A673 (cell line): ENCODE data around the gene C21orf91.

Source experiments
- EZH2 ChIP-seq: fragments of 200-600 bp; sonication (generic); IDR thresholded peaks from 2 replicates; pipeline ENCODE4 v1.6.1; 2017; ENCODE audit warnings: borderline replicate concordance, low read depth, mild to moderate bottlenecking, mixed read lengths, antibody characterized with exemption, low read length; ENCODE audit not compliant: poor library complexity, severe bottlenecking
- TF ChIP-seq, protein P1 (sequence below): fragments of 300-800, 200-600 bp; sonication (generic); conservative IDR thresholded peaks from 2 replicates; pipeline ENCODE4 v1.5.1; 2017; ENCODE audit warnings: low read depth, mild to moderate bottlenecking, antibody characterized with exemption, low read length, moderate library complexity, mixed read lengths

DNA sequence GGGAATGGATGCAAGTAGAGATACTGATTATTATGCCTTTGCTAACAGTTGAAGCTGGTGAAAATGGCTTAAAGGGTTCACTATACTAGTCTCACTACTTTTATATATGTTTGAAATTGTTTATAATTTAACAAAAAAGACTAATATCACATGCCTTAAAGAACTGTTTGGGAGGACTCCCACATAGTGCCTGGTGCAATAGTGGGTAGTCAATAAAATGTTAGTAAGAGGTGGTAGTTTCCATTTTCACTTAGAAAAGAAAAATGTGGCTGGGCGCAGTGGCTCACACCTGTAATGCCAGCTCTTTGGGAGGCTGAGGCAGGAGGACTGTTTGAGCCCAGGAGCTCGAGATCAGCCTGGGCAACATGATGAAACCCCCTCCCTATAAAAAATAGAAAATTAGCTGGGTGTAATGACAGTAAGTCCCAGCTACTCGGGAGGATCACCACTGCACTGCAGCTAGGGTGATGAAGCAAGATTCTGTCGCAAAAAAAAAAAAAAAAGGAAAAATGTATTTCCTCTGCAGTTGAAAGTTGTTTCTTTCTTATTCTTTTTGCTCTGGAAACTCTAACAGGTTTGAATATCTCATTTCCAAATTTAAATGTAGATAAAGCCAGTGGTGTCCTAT is 24.5 kb downstream of the C21orf91 start:
- TF ChIP-seq, protein P1, sequence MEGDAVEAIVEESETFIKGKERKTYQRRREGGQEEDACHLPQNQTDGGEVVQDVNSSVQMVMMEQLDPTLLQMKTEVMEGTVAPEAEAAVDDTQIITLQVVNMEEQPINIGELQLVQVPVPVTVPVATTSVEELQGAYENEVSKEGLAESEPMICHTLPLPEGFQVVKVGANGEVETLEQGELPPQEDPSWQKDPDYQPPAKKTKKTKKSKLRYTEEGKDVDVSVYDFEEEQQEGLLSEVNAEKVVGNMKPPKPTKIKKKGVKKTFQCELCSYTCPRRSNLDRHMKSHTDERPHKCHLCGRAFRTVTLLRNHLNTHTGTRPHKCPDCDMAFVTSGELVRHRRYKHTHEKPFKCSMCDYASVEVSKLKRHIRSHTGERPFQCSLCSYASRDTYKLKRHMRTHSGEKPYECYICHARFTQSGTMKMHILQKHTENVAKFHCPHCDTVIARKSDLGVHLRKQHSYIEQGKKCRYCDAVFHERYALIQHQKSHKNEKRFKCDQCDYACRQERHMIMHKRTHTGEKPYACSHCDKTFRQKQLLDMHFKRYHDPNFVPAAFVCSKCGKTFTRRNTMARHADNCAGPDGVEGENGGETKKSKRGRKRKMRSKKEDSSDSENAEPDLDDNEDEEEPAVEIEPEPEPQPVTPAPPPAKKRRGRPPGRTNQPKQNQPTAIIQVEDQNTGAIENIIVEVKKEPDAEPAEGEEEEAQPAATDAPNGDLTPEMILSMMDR: no peak
- no peak for TF ChIP-seq EZH2
